HL-60/S4 treated with phorbol 12-myristate 13-acetate at 8.2 ng/mL for 4 days and 3 days (cell line): ENCODE results near the gene POU2AF1.

Experiments
- in situ Hi-C: fragments of 300-500 bp; cut with MboI; formaldehyde crosslinking; loops from 2 replicates; pipeline ENCODE4 v1.15.0; 2022; ENCODE audit warnings: low sequenced_read_pairs

POU2AF1 gene

DNA sequence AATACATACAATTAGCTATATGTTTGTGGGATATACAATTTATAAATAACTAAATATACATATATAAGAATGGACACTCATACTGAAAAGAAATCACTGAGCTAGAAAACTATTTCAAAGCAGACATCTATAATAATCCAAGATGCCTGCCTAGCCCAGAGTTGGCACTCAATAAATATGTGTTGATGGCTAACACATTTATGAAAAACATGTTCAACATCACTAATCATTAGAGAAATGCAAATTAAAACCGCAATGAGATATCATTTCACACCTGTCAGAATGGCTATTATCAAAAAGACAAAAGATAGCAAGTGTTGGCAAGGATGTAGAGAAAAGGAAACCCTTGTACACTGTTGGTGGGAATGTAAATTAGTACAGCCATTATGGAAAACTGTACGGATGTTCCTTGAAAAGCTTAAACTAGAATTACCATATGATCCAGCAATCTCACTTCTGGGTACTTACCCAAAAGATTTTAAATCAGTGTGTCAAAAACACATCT is 29.8 kb downstream of the POU2AF1 start:
- in situ Hi-C loops: no loop called here

DNA sequence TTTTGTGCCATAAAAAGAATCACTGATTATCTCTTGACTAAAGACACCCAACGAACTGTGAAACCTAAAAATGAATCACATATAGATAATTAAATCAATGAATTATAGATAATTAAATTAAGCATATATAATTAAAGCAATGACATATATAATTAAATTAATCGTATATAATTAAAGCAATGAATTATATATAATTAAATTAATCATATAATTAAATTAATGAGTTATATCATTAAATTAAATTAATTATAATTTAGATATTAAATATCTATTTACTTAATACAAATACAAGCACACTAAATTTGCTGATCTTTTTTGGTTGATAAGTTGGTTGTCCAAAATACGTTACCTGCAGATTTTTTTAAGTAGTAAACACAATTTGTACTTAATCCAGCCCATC is 30.9 kb downstream of the POU2AF1 start:
- in situ Hi-C loops: no loop called here

DNA sequence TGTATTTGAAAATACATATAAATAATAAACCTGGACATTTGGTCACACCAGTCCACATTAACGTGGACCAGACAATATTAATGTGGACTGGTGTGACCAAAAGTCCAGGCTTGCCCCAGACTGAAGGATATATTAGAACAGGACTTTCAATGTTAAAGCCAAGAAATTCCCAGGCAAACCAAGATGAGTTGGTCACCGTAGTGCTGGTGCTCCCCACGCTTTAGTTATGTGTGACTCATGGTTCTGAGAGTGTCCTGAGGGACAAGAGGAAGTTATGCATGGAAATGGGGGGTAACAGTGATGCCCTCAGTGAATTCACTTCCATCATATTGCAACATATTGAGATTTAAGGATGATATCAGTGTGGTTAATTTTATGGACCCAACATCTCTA is 31.4 kb downstream of the POU2AF1 start:
- in situ Hi-C loops: no loop called here

DNA sequence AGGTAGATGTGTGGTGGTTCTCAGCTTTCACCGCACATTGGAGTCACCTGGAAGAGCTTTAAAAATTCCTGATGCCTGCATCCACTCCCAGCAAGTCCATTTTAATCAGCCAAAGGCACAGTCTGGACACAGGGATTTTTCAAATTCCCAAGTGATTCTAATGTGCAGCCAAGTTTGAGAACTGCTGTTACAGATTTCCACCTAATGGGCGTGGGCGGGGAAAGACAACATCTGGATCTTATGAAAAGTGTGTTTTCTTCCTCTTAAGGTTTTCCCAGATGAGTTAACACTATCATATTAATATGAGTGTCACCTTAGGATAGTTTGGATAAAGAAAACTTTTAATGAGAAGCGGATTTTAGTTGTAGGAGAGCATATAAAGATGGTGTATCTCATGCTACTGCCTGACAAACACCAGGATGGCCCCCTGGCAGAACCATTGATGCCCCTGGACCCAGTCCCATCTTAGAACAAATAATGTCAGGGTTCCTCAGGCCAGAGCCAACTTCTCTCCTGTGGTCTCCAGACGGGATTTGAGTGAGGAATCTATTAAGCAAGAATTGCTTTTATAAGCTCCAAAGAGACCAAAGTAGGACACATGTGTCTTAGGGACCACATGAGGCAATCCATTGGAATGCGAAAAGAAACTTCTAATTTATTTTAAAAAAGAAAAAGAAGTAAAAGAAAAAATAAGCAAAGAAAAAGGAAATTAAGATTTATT is 31.9 kb downstream of the POU2AF1 start:
- in situ Hi-C loops: no loop called here

DNA sequence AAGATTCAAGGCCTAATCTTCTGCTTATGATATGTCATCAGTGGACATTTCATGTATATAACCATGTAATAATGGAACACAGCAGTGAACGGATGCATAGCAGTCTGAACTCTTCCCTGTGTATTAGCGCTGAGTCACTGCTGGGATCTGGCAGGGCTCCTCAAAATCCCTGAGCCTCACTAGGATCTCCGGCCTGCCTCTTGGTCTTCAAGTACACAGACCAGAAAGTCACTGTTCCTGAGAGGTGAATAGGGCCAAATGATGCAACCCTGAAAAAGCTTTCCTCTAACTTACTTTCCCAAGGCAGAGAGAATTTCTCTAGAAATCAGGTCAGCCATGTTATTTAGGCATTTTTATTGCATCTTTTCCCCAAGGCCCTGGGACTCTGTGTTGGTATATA is 35.0 kb downstream of the POU2AF1 start:
- in situ Hi-C loops: no loop called here

DNA sequence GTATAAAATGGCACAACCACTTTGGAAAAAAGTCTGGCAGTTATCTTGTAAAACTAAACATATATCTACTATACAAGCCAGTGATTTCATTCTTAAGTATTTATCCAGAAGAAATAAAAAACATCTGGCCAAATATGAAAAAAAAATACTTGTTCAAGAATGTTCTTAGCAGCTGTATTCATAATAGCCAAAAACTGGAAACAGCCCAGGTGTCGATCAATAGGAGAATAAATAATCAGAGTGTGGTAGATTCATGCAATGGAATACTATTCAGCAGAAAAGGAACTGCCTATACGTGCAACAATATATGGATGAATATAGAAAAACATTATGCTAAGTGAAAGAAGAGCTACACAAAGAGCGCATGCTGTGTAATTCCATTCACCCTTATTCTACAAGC is 36.7 kb downstream of the POU2AF1 start:
- in situ Hi-C loops: no loop called here

DNA sequence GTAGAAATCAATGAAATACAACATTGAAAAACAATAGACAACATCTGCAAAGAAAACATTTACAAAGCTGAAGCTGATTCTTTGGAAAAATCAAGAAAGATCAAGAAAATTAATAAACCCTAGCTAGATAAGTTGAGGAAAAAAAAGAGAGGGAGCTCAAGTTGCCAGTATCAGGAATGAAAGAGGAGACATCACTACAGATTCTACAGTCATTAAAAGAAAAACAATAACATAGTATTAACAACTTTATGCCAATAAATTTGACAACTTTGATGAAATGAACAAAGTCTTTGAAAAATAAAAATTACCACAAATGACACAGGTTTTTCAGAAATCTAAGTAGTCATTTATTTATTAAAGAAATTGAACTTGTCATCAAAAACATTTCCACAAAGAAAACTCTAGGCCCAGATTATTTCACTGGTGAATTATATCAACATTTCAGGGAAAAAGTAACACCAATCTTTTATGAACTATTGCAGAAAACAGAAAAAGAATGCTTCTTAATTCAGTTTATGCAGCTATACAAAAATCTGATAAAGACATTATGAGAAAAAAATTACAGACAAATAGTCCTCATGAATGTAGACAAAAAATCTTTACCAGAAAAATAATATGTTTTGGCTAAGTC is 39.2 kb downstream of the POU2AF1 start:
- in situ Hi-C loops: no loop called here

DNA sequence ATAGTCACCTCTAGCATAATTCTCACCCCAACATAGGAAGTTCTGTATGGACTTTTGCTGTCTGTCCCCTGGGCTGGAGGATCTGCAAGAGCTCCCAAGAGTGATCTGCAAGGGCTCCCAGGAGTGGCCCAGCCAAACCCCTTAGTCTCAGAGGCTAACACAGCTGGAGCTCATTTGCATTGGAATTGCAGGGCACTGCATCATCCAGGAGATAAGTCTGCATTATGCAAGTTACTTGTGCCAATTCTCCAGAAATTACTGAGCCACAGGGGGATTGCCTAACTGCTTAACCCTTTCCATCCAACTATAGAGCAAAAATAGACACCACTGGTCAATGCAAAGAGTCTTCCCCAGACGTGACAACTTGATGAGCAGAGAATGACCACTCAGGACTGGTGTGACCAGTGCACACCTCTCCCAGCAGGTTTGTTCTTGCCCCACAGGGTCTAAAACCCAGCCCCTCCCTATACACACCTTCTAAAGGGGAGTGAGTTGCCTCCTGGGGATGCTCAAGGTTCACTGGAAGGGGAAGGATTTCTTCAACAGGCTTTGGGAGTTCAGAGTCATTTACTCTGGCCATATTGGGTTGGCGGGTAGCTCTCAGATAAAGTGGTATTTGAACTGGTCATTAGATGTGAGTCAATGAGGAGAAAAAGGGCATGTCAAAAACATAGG is 42.4 kb downstream of the POU2AF1 start:
- in situ Hi-C loops: no loop called here

DNA sequence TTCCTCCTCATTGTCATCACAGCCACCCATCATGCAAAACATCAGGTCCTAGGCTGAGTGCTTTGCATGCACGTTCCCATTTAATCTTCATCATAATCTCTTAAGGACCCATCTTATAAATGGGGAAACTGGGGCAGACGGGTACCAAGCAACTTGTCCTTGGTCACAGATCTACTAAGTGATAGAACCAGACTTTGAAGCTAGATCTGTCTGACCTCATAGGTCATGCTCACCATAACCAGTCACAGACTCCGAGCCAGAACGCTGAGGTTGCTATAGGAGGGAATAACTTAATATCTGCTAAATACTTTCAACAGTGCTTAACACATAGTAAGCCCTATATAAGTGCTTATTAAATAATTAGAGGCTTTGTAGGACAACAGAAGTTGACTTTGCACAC is 43.0 kb downstream of the POU2AF1 start:
- in situ Hi-C loops: no loop called here

DNA sequence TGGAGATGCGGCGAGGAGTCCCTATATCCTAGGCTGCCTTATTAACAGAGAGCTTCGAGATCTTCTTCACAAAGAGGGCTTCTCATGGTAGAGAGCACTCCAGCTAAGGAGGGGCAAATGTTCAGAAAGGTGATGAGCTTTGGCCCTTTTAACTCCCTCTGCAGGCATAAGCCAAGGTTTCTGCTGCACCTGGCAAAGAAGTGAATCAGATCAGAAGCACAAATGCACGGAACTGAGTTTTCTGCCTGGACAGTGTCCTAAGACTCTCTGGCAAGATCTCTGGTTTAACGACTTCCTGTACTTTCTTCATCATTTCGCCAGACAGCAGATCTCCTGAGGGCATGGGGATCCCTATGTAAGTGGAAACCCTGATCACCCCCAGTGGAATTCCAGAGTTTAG is 43.5 kb downstream of the POU2AF1 start:
- in situ Hi-C loops: no loop called here

DNA sequence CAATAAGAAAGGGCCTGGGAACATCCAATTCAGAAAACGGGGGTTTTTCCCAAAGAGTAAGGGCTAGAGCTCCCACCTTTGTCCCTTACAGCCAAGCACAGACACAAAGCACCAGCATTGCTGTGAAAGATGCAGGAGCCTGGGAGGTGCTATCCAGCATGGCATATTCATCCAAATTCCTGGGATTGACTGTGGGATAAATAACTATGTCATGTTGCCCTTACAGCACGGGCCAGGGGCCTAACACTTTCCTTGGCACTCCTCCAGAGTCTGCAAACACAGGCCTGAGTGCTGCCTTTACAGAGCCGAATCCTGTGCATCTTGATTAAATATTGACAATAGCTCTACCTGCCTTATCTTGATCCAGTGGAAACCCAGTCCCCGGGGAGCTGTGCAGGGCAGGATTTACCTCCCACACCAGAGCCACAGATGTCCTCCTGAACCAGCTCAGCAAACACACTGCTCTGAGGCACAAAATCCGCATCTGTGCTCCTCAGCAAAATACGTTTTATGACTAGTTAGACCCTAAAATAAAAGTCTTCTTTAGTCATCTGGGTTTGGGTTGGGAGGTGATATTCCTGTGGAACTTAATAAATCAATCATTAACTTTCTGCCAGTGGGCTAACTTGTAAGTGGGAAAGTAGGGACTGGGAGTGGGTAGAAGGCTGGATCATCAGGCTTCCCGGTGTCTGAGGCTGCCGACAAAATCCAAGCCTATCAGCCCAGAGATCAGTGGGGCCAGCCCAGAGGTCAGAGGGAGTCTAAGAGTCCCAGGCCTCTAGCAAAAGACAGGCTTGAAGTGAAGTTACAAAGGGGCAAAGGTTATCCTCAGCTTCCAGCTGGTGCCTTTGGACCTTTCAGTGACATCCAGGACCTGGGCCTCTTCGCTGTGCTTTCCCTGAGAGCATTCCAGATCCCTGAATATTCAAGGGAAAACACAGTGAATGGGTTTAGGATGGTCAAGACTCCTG is 44.3 kb downstream of the POU2AF1 start:
- in situ Hi-C loops: no loop called here

DNA sequence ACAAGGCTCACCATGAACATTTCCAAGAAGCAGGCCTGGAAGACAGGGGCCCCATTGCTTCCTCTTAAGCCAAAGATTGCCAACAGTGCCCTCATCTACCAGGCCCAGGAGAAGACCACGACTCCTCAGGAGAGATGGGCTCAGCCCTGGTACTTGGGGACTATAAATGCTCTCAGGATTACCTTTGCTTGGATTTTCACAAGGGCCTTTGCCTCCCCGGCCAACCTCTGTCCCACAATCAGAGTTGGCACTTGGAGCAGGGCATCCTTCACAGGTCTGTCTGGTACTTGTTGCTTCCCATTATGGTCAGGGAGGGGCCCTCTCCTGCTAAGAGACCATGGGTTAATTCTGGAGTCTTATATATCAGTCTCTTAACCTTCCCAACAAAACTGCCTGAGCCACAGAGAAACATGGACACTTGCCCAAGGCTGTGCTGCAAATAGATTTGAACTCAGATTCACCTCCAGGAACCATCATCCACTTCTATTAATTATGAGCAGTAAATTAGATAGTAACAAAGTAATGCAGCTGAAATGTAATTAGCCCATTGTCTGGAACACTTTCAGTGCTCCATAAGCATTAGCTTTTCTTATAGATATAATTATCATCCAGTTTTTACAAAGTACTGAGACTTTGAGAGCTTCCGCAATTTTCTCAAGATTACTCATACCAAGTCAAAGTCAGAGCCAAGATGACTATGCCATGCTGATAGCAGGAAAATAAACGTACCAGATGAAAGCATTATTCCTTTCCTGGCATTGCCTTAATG is 47.2 kb downstream of the POU2AF1 start:
- in situ Hi-C loops: no loop called here

DNA sequence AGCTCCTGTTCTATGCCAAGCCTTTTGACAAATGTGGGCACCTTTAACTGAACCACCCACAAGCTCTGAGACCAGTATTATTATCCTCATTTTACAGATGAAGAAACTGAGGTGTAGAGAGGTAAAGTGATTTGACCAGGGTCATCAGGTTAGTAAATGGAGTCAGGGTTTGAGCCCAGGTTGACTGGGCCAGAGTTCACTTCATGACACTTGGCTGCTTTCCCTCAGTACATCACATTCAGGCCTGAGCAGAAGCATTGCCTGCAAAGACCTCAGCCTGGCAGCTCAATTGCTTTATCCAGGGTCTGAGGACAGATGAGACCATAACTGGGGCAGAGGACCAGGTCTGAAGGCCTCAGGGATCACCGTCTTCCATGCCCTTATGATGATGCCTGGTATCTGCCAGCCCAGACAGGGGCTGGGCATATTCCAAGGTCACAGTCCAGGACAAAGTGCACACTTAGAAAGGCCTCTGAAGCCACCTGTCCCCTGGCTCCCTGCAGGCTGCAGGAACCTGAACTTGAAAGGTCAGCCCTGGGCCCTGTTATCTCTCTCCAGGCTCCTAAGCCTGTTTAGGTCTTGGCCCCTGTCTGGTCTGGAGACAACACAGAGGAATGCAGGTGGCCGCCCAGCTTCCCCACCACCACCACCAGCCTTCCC is 48.7 kb downstream of the POU2AF1 start:
- in situ Hi-C loops: no loop called here

DNA sequence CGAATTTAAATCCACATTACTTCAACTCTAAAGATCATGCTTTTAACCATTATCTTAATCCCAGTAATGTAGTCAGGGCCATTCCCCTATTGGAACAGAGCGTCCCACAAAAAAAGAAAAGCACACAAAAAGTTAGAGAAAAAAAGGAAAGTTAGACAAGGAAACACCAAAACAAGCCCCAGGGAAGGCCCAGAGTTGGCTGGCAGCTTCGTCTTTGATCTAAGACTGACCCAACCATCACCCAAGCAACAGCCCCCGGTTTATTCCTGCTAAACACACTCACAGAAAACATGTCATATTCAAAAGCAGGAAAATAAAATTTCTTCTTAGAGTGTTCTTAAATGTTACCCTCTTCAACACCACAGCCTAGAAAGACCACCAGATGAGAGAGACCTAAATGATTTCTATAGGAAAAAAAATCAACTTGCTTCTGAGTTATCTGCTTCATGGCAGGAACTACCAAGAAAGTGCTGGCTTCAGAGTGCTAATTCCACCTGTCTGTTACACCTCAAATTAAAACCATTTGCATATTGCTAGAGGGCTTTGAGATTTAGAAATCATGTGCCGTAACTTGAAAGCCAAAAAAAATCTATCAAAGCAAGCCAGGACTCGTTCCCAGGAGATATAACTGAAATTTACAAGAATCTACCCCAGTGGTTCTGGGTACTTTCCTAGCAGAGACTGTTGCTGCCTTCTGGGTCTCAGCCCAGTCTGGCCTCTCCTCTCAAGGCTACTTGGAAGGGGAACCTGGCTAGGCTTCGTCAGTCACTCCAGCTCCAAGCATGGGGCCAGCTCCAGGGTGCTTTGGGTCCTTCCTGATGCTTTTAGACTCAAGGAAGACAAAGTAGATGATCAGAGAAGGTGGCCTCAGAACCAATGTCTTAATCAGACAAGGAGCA is 49.5 kb downstream of the POU2AF1 start:
- in situ Hi-C loops: no loop called here

DNA sequence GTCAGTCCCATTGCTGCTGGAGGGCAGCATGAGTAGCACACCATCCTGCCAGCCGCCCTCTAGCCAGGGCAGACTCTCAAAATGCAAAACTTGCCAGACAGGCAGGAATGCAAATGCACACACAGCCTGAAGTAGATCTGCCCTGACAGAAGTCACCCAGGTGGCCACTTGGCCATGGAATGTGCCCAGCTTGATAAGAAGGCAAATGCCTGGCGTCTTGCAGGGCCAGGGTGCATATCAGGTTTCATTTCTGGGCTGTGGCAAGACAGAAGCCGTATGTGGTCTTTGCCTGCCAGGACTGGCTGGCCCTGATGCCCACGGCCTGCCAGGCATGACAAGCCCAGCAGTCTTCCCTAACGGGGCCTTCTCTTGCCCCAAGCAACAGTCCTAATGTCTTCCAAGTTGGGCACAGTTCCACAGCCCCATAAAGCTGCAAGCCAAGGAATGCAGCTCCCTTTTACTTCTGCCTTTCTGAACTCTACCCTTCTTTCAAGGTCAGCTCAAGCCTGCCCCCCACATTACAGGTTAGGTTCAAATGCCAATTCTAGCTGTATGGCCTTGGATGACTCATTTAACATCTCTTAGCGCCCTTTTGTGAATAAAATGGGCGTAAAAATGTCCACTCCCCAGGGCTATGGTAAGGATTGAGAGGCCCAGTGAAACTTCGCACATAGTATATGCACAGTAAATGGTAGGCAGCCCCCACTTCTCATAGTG is 51.0 kb downstream of the POU2AF1 start:
- in situ Hi-C loops: no loop called here

DNA sequence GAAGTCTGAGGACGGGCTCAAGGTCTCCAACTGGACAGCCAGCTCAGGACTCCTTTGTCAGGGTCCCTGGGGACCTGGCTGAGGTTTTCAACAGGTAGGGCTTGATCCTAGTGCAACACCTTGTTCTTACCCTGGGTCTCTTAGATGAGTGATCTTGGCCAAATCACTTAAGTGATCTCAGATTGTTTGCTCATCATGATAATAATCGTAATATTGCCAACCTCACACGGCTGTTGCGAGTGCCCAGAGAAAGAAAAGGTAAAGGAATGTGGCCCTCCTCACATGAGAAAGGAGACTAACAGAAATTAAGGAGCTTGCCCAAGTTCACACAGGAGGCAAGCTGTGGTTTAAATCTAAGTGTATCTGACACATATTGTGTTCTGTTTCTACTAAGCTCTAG is 52.3 kb downstream of the POU2AF1 start:
- in situ Hi-C loops: no loop called here

DNA sequence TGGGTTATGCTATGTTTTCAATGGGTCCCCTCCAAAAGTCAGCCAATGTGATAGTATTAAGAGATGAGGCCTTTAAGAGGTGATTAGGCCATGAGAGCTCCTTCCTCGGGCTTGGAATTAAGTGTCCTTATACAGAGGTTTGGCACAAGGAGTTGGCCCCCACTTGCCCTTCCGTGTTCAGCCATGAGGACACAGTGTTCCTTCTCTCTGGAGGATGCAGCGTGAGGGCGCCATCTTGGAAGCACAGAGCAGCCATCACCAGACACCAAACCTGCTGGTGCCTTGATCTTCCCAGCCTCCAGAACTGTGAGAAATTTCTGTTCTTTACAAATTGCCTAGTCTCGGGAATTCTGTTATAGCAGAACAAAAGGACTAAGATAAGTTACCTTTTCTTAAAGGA is 53.8 kb downstream of the POU2AF1 start:
- in situ Hi-C loops: no loop called here

DNA sequence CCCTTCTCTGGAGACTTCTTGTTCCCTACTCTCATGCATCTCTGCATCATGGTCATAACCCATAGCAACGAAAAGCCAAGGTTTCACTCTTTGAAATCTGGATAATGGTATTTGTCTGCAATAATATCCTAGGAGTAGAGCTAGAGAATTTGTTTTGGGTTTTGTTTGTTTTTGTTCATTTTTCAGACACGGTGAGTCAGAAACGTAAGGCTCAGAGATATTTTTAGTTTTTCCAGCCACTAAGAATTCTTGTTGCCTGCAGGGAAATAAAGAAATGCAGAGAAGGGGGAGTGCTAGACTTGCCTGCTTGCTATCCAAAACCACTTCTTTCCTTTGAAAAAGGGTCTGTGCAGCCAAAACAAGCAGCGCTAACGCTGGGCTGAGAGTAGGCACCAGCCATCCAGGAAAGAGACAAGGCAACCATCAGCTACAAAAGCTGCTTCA is 54.8 kb downstream of the POU2AF1 start:
- in situ Hi-C loops: no loop called here
